ENCODE results near the gene SARNP. TPM values are rescaled to one million over a fixed set of nuclear protein-coding genes. Genes with fewer than 3 reads are reported as not detected.
"Not testable (repeated sequence)": the region's sequence is repeated elsewhere in the genome, so short reads cannot be mapped to it uniquely, and the experiment has no call there.

Gene SARNP
- total and polyA plus RNA-seq, 7 donors: 38.3 to 98.0 (median 52.6) TPM

DNA sequence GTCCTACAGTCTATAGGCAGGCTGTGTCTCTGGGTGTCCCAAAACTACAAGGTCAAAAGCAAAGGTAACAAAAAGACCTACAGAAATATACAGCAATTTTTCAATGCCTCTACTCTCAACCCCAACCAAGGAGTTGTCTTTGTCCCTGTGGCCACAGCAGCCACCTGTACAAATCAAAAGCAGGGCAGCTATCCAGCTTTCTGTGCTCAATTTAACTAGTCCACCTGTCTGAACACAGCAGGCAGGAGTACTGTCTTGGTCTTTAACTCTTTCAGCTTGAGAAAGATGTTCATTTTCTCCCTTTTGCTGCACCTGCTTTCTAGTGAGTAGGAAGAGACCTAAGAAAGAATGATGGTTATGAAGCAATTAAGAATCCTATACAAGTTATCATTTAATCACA lies 54.9 kb downstream of the SARNP start:
- no peaks in the 10 kb centered on the region for H3K9me3 ChIP-seq
- no peaks in the 10 kb centered on the region for H3K4me1 ChIP-seq
- H3K27ac ChIP-seq: no peak overlapping the region
- TF ChIP-seq, protein P1, sequence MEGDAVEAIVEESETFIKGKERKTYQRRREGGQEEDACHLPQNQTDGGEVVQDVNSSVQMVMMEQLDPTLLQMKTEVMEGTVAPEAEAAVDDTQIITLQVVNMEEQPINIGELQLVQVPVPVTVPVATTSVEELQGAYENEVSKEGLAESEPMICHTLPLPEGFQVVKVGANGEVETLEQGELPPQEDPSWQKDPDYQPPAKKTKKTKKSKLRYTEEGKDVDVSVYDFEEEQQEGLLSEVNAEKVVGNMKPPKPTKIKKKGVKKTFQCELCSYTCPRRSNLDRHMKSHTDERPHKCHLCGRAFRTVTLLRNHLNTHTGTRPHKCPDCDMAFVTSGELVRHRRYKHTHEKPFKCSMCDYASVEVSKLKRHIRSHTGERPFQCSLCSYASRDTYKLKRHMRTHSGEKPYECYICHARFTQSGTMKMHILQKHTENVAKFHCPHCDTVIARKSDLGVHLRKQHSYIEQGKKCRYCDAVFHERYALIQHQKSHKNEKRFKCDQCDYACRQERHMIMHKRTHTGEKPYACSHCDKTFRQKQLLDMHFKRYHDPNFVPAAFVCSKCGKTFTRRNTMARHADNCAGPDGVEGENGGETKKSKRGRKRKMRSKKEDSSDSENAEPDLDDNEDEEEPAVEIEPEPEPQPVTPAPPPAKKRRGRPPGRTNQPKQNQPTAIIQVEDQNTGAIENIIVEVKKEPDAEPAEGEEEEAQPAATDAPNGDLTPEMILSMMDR (IDR thresholded peaks at IDR 0.05): no peak
- H3K27me3 ChIP-seq (ENCODE audit: insufficient read depth in 3 of 3, low read length in 2 of 3): no peaks in the 10 kb centered on the region
- no peak for DNase-seq
- intact Hi-C loops (cut with DNase I): no loop called here
- no peak for ATAC-seq
- H3K36me3 ChIP-seq (ENCODE audit: insufficient read depth in 1 of 2, low read depth in 1 of 2): peaks cover 4 to 68% of the 10 kb centered on the region in 2 donors
- H3K4me3 ChIP-seq: no peak overlapping the region

GRCh38 chr12:55760663-55761062 lies 56.9 kb downstream of the SARNP start:
- H3K36me3 ChIP-seq (ENCODE audit: insufficient read depth in 1 of 2, low read depth in 1 of 2): peaks cover 11 to 83% of the 10 kb centered on the region in 2 donors
- H3K27me3 ChIP-seq (ENCODE audit: insufficient read depth in 3 of 3, low read length in 2 of 3): no peaks in the 10 kb centered on the region
- intact Hi-C loops (cut with DNase I): loop anchor here in 1 of 2 donors (1.0 kb wide), 1 partner anchor 38 kb away; no protein-coding TSS in a partner anchor
- DNase-seq (no peak), ATAC-seq (peak in 1 of 4 donors; percentile 21)
- no peaks in the 10 kb centered on the region for H3K9me3 ChIP-seq
- H3K4me1 ChIP-seq: no peaks in the 10 kb centered on the region
- WGBS, 3 donors: 96 to 99% (median 96%) methylated on average over 6 of the region's 6 CpGs
- no peak overlapping the region for H3K4me3 ChIP-seq
- no peak overlapping the region for H3K27ac ChIP-seq
- TF ChIP-seq, protein P1 (IDR thresholded peaks at IDR 0.05): no peak

DNA sequence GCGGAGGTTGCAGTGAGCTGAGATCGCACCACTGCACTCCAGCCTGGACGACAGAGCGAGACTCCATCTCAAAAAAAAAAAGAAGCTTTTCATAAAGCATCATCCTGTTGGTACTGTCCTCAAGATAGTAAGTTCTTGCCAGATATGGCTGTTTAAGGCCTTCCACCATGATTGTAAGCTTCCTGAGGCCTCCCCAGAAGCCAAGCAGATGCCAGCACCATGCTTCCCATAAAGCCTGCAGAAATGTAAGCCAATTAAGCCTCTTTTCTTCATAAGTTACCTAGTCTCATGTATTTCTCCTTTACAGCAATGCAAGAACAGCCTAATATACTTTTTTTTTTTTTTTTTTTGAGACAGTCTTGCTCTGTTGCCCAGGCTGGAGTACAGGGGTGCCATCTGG lies 58.9 kb downstream of the SARNP start:
- DNase-seq; H3K27me3 ChIP-seq (ENCODE audit: insufficient read depth in 3 of 3, low read length in 2 of 3); ATAC-seq; H3K27ac ChIP-seq; H3K9me3 ChIP-seq; H3K4me1 ChIP-seq; intact Hi-C loops (cut with DNase I); H3K4me3 ChIP-seq: not testable (repeated sequence)
- 98 to 100% (median 98%) methylated on average over 4 of the region's 4 CpGs for WGBS, 3 donors
- peaks cover 14 to 98% of the 10 kb centered on the region in 2 donors for H3K36me3 ChIP-seq (ENCODE audit: insufficient read depth in 1 of 2, low read depth in 1 of 2)

- Histone ChIP-seq H3K4me3 (no peak overlapping the region), H3K27me3 (ENCODE audit: insufficient read depth in 3 of 3, low read length in 2 of 3) (no peaks in the 10 kb centered on the region), H3K9me3 (no peaks in the 10 kb centered on the region), H3K36me3 (ENCODE audit: insufficient read depth in 1 of 2, low read depth in 1 of 2) (peaks cover 14 to 98% of the 10 kb centered on the region in 2 donors), H3K27ac (no peak overlapping the region), H3K4me1 (no peaks in the 10 kb centered on the region)
- TF ChIP-seq, protein P1 (IDR thresholded peaks at IDR 0.05): no peak
- ATAC-seq (no peak), DNase-seq (no peak)
- 69 to 76% (median 69%) methylated on average over 2 of the region's 2 CpGs for WGBS, 3 donors
- intact Hi-C loops (cut with DNase I): no loop called here
Measured at GRCh38 chr12:55757701-55758100, 59.8 kb downstream of the SARNP start.

DNA sequence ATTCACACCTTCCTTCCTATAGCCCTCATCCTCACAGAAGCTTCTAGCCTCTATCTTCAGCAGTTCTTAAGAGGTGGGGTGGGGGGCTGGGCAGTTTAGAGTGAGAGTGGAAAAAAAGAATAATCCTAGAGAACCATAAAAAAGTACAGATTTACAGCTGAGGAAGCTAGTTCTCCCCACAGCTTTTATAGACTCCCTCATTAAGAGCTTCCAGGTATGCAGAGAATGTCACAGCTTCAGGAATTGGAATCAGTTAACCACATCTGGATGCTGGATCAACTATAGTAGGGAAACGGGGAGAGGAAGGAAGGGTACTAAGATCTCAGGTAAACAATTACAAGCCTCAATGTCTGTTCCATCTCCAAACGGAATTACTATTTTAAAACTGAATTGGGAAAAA lies 62.3 kb downstream of the SARNP start:
- WGBS, 3 donors: 51 to 65% (median 64%) methylated on average over 2 of the region's 2 CpGs
- Histone ChIP-seq H3K4me1 (no peaks in the 10 kb centered on the region), H3K36me3 (ENCODE audit: insufficient read depth in 1 of 2, low read depth in 1 of 2) (peaks cover 20 to 94% of the 10 kb centered on the region in 2 donors), H3K4me3 (no peak overlapping the region), H3K9me3 (no peaks in the 10 kb centered on the region), H3K27ac (no peak overlapping the region), H3K27me3 (ENCODE audit: insufficient read depth in 3 of 3, low read length in 2 of 3) (no peaks in the 10 kb centered on the region)
- intact Hi-C loops (cut with DNase I): no loop called here
- no peak for DNase-seq
- TF ChIP-seq, protein P1 (IDR thresholded peaks at IDR 0.05): no peak
- no peak for ATAC-seq

Data from psoas muscle (tissue), 8 donors.